Fibroblast of lung (primary cell): Measurements from ENCODE around the gene ANKRD65.
"Not testable (repeated sequence)": the region's sequence is repeated elsewhere in the genome, so short reads cannot be mapped to it uniquely, and the experiment has no call there.

Experiments used
- EZH2 ChIP-seq: IDR thresholded peaks from 2 replicates; pipeline ENCODE4 v1.5.1; 2012; ENCODE audit warnings: low read length, control low read depth, mild to moderate bottlenecking; ENCODE audit errors: missing control alignments
- TF ChIP-seq, protein P1 (sequence below), 2 donors: IDR thresholded peaks in 1 of 2; conservative IDR thresholded peaks in 1 of 2; 1 replicate in 1 of 2; 2 replicates in 1 of 2; pipeline ENCODE4 v1.5.1; 2011 to 2012; ENCODE audit warnings: low read length in 2 of 2, control low read depth in 1 of 2, inconsistent platforms in 1 of 2, low read depth in 1 of 2, mild to moderate bottlenecking in 1 of 2

DNA sequence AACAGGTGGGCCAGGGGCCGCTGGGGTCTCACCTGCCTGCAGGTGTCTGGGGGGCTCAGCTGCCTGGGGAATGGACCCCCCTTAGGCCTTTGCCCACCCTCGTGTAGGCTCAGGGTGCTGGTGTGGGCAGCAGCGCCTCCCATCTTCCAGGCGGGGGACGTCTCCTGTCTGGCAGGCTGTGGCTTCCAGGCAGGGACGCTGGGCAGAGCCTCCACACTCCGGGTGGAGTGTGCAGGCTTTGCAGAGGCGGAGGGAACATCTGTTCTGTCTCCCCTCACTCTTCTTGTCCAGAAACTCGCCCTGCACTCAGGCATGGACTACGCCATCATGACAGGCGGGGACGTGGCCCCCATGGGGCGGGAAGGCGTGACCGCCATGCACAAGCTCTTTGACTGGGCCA, 34.9 kb upstream of the ANKRD65 start:
- TF ChIP-seq, protein P1, sequence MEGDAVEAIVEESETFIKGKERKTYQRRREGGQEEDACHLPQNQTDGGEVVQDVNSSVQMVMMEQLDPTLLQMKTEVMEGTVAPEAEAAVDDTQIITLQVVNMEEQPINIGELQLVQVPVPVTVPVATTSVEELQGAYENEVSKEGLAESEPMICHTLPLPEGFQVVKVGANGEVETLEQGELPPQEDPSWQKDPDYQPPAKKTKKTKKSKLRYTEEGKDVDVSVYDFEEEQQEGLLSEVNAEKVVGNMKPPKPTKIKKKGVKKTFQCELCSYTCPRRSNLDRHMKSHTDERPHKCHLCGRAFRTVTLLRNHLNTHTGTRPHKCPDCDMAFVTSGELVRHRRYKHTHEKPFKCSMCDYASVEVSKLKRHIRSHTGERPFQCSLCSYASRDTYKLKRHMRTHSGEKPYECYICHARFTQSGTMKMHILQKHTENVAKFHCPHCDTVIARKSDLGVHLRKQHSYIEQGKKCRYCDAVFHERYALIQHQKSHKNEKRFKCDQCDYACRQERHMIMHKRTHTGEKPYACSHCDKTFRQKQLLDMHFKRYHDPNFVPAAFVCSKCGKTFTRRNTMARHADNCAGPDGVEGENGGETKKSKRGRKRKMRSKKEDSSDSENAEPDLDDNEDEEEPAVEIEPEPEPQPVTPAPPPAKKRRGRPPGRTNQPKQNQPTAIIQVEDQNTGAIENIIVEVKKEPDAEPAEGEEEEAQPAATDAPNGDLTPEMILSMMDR (conservative IDR thresholded peaks at IDR 0.05 in 1 of 2, IDR thresholded peaks at IDR 0.05 in 1 of 2; ENCODE audit: low read depth in 1 of 2, low read length in 2 of 2) = not testable (repeated sequence)
- TF ChIP-seq EZH2 = not testable (repeated sequence)
